Measurements from ENCODE around the gene TOR4A.

- TF ChIP-seq, protein P1, sequence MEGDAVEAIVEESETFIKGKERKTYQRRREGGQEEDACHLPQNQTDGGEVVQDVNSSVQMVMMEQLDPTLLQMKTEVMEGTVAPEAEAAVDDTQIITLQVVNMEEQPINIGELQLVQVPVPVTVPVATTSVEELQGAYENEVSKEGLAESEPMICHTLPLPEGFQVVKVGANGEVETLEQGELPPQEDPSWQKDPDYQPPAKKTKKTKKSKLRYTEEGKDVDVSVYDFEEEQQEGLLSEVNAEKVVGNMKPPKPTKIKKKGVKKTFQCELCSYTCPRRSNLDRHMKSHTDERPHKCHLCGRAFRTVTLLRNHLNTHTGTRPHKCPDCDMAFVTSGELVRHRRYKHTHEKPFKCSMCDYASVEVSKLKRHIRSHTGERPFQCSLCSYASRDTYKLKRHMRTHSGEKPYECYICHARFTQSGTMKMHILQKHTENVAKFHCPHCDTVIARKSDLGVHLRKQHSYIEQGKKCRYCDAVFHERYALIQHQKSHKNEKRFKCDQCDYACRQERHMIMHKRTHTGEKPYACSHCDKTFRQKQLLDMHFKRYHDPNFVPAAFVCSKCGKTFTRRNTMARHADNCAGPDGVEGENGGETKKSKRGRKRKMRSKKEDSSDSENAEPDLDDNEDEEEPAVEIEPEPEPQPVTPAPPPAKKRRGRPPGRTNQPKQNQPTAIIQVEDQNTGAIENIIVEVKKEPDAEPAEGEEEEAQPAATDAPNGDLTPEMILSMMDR (IDR thresholded peaks at IDR 0.05): no peak
- no peak for TF ChIP-seq POLR2A (IDR thresholded peaks at IDR 0.05)
- TF ChIP-seq POLR2AphosphoS5 (IDR thresholded peaks at IDR 0.05): no peak
These were observed 10.7 kb upstream of the TOR4A start for GRCh38 chr9:137266585-137267453.

Data from prostate gland (tissue), 2 donors.